Non-pigmented ciliary epithelial cell (primary cell): ENCODE measurements around the gene PHACTR3.

Experiments used
- DNase-seq: peaks from one replicate; pipeline ENCODE4 v3.0.0-alpha.2; 2010; ENCODE audit warnings: low read depth

PHACTR3 gene

DNA sequence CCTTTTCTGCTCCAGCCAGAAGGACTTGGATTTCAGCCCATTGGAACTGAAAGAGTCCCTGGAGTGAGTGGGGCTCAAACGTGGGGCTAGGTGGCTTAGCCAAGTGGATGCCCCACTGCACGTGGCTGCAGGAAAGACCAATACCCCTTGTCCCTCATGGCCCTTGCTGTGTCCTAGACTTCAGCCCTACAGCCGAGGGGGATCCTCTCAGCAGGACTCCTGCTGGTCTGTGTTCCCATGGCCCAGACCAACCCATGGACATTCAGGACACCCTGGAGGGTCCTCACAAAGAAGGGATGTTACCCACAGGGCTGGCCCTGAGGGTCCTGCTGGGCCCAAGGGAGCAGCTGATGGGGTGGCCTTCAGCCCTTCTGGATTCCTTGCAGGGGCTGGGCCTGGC is 30.0 kb upstream of the PHACTR3 start:
- DNase-seq: no peak

DNA sequence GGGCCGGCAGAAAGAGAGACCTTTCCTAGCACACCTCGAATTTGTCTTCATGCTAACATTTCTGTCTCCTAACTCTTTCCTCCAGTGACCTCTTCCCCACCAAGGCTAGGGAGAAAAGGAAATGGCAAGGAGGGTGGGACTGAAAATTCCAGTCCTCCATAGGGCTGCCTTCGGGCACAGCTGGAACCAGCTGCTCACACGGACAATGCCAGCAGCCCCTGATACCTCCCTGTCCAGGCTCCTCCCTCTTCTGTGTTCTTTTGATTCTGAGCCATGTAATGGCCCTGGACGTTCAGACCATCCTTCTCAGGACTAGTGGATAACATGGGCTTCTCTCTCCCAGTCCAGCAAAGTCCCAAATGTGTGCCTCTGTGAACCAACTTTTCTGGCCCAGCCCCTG is 29.1 kb upstream of the PHACTR3 start:
- DNase-seq: no peak

DNA sequence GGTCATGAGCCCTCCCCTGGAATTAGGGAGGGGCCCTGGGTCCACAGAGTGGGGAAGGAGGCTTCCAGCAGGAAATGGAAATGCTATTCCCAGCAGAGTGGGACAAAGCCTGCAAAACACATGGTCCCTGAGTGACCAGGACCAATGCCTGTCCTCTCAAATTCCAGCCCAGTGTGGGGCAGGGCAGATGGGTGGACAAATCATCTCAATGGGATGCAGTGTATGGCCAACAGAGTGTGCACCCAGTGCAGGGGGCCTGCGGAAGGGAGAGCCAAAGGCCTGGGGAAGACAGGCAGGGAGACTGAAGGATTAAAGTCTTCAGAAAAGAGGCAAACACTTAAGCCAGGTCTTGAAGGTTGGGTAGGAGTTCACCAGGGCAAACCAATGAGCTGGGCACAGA is 28.7 kb upstream of the PHACTR3 start:
- no peak for DNase-seq

DNA sequence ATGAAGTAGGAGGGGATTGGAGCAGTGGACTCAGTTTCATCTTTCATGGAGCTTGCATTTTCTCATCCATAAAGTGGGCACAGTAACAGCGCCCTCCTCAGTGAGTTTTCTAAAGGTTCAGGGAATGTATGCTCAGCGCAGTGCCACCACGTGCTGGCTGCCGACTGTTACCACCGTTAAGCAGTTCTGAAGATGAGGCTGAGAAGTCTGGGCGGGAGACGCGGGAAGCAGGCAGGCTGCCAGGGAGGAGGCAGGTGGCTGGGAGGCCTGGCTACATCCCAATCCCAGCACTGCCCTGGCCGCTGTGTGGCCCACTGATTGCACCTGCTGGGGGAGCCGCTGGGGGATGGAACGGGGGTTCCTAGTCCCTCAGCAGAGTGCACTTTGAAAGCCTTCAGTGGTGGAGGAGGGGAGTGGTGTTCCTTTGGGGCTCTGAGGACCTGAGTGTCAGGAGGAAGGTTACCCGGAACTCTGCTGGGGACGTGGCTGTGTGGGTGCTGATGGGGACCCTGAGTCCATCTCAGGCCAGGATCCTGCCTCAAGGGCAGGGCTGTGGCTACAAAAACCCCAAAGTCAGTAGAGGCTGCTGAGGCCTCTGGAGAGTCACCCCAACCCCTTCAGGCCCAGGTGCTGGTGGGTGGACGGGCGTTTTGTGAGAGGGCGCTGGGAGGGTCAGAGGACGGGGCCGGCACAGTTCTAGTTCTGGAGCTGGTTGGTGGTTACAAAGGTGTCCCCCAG is 28.0 kb upstream of the PHACTR3 start:
- no peak for DNase-seq

DNA sequence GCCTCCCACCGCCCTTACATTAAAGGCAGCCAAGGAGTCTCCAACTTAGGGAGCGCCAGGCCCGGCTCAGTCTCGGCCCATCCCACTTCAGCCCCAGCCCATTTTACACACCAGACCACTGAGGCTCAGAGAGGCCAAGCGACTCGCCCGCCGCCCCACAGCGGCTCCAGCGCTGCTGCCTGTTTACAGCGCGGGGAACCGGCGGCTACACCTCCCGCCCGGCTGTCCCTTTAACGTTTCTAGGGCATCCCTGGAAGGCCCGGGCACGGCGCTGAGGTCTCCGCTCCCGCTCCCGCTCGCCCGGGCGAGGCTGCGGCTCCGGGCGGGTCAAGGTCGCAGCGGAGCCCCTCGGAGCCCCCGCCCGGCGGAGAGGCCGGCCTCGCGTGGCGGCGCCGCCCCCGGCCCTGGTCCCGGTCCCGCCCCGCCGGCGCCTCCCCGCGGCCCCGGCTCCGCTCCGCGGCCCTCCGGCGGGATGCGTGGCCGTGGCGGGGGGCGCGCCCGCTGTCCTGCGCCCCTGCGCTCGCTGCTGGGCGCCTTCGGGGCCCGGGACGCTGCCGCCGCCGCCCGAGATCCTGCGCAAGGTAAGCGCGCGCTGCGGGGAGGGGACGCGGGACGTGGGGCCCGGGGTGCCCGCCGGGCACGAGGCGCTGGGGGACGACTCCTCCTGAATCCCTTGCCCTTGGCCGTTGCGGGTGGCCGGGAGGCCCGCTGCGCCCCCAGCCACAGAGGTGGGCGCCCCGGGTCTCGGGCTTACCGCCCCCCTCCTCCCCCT is 27.1 kb upstream of the PHACTR3 start:
- DNase-seq: no peak

DNA sequence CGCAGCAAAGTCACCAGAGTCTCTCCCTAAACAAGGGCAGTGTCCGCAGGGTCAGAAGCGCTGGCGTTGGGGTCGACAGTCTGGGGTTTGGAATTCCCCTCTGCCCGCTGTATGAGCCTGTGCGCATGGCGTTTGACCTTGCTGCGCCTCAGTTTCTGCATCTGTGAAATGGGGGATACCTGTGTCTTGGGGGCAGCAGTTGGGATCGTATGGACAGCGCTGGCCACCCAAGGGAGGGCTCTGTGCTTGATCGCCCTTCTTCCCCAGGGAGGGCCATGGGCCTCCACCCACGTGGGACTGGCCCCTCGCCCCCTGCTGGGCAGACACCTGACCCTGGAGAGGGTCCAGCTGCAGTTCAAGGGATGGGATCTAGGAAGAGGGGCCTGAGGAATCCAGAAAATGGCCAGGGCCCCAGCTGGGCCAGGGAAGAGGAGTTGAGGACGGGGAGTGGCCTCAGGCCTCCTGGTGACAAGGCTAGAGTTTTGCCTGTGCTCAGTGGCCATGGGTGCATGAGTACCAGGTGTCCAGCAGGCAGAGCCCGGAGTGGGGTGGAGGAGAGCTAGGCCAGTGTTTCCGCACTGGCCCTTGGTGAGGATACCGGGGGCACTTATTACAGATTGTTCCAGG is 26.4 kb upstream of the PHACTR3 start:
- no peak for DNase-seq

DNA sequence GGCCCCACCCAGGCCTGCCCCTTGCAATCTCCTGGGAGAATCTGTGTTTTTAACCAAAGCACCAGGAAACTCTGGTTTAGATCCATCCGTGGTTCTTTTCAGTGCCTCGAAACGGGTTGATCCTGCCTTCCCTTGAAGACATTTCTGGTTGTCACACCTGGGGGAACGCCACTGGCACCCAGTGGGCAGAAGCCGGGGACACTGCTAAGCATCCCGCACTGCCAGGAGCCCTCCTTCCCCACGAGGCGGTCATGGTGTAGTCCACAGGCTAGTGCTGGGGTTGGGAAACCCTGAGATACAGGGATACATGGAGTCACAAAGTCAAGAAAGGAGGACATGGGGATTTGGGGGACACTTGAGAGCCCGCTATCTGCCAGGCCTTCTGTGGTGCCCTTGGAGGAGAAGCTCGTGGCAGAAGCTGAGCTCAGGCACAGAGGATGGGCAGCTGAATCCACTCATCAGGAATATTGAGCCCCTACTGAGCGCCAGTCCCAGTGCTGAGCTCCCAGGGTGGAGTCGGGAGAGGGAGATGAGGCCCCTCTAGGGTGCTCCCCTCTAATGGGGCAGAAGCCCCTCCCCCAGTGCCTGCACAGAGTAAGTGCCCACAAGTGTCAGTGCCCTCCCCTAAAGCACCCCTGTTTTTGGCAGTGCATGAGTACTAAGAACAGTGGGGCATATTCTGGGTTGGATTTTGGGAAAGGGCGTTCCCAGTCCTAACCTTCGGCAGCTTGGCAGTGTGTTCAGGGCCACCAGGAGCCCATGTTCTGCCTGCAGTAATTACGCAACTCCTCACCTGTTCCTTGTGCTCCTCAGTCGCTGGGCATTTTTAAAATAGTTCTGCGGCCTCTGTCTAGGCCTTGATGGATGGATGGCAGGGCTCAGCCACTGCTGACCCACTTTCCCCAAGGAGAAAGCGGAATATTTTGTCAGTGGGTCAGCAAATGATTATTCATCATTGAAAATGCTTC is 25.6 kb upstream of the PHACTR3 start:
- no peak for DNase-seq

DNA sequence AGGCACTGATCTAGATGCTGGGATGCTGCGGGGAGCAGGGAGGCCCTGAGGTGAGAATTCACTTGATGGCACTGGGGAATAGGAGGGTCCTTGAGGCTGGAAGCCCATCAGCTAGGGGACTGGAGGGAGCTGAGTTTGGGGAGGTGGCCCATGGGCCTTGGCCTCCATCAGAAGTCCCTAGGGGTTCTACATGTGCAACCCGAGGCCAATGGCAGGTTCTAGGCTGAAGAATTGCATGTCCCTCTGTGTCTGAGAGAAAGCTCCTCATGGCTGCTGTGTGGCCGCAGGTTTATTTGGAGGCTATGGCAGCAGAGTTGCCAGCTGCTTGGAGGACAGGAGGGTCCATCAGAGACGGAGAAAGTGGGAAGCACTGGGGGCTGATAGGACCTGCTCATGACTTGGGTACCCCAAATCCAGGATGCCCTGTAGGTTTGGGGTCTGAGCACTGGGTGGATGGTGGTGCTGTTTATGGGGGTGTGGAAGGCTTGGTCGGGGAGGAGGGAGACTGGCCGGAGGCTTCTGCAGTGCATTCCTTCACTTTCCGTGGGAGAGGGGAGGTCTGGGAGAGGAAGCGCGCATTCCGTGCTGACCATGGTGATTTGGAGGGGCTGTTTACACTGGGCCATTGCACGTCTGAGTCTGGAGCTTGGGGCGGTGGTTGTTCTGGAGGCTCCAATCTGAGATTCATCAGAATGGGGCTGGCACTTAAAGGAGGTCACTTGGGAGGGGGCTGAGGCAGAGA is 24.8 kb upstream of the PHACTR3 start:
- no peak for DNase-seq

DNA sequence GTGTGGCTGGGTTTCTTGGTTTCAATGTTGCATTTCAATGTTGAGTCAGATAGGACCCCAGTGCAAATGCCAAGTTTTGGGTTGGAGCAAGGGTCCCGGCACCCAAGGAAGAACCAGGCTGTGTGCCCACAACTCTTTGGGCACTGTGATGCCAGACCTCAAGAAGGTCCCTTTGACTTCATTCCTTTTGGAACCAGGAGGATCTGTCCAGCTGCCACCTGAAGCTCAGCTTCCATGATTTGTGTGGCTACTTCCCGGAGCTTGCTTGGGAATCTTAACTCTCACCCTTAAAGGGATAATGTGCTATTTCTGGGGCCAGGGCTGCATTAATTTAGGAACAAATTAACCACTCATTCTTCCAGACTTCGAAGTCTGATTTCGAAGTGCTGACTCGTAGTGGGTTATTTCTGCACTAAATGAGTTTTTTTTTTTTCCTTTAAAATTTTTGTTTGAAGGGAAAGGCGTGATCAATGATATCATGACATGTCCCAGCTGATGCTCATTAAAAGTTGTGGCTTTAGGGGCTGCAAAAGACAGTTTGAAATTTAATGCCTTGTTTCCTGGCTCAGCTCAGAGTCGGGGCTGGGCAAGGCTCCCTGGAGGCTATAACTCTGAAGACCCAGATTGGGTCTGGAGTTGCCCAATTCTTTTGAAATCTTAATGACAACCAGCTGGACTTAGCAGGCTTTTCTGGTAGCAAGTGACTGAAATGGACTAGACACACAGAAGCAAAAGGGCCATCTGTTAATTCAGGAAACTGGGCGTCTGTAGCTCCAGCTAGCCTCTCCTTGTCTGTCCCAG is 24.0 kb upstream of the PHACTR3 start:
- no peak for DNase-seq

DNA sequence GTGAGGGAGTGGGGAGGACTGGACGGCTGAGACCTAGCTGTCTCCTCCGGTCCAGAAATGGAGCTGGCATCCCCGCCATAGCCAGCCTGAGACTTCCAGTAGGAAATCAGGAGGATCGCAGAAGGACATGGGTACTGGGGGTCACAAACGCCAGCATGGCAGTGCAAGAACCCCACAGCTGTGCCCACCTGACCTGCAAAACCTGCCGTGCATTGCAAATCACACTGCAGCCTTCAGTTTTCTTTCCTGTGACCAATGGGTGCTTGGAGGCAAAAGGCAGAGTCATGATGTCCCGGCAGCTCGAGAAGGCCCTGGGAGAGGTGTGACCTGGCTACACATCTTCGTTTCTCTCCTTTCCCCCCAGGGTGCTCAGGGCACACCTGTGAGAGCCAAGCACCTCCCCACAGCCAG is 23.3 kb upstream of the PHACTR3 start:
- no peak for DNase-seq

DNA sequence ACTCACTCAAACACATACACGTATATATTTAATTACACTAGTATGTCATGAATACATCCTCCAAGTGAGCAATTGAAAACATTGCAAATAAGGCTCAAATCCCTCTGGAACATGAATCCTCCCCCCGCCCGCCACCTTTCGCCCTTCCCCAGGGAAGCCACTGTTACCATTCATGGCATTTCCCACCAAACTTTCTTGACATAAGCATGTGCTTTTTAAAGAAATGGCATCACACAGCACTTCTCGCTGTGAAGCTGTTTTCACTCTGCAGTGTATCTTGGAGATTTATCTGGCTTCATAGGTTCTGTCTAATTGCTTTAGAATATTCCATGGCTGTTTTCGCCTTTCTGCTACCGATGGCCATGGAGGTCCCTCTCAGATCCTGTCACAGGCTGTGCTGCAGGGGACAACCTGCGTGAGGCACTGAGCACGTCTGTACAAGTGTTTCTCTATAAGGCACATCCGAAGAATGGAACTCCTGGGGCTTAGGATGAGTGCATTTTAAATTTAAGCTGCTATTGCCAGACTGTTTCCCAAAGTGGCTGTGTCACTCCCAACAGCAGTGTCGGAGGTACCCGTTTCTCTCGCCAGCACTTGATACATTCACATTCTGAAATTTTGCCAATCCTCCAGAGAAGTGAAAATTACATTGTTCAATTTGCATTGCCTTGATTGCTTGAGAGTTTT is 22.2 kb upstream of the PHACTR3 start:
- no peak for DNase-seq

DNA sequence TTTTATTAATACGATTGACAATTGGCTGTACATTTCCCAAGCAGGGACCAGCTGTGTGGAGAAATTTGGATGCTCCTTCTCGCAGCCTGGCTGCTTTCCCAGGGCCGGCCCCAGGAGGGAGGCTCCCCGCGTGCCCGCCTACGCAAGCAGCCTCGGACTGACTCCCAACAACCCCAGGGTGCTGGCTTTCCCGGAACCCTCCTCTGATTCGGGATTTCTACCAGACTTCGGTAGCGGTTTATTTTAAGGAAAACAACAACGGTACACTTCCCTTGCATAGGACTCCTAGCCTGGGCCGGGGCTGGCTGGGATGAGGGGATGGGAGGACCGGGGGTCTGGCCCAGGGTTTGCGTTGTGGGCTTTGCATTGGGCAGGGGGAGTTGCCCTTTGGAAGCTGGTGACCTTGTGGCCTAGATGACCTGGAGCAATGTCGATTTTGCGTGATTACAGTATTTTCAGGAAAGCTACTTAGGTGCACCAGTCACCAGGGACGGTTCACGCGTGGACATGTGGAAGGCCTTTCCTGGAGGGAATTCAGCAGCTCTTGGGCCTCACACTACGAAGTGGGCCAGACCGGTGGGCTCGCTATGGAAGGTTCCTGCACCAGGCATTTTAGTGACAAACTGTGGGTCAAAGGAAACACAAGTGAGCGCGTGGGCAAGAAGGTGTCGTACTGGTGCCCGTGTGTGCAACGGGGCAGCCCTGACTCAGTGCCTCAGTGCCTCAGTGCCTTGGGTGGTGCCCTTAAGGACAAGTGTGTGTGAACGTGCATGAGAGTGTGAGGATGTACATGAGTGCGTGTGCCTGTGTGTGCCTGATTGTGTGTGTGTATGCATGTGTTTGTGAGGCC is 20.7 kb upstream of the PHACTR3 start:
- DNase-seq: no peak

DNA sequence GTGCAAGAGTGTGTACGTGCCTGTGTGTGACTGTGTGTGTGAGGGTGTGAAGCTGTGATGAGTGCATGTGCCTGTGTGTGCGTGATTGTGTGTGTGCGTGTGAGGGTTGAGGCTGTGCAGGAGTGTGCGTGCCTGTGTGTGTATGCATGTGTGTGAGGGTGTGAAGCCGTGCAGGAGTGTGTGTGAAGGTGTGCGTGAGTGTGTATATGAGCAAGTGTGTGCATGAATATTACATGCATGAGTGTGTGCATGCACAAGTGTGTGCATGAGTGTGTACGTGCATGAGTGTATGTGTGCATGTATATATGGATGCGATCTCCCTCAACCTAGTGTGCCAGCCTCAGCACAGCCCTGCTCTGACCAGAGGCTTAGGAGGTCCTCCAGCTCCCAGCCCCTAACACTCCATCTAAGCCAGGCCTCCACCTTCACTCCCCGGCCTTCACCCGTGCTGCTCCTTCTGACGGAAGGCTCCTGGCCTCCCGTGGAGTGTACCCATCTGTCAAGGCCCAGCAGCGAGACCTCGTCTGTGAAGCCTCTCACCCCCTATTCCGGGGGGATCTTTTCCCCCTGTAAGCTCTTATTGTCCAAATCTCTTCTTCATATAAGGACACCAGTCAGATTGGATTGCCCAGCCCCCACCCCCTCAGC is 19.9 kb upstream of the PHACTR3 start:
- no peak for DNase-seq

DNA sequence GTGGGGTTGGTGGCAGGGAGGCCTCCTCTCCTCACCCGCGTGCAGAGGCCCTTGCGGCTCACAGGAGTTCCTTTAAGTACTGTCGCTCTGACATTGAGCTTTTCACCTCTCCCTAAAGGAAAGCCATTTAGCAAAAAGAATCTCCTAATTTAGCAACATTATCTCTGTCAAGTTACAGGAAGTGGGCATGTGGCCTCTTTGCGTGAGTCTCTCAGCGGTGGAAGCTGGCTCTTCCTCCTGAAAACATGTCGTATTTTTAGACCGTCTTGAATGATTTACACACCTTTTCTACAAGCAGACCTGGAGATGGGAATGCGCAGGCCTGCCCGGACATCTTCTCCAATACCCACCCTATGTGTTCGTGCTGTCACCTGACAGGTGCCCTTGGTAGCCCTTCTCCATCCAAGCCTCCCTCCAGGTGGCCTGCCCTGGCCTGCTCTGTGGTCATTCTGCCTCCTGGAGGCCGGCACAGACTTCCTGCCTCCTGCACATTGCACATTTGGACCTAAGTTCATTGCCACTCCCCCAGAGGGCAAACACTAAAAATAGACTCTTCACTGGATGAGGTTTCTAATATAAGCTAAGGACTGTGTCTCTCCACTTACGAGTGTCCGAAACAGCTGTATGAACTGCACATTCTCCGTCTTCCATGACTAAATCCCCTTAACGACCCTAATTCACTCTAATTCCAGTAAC is 18.5 kb upstream of the PHACTR3 start:
- DNase-seq: no peak

DNA sequence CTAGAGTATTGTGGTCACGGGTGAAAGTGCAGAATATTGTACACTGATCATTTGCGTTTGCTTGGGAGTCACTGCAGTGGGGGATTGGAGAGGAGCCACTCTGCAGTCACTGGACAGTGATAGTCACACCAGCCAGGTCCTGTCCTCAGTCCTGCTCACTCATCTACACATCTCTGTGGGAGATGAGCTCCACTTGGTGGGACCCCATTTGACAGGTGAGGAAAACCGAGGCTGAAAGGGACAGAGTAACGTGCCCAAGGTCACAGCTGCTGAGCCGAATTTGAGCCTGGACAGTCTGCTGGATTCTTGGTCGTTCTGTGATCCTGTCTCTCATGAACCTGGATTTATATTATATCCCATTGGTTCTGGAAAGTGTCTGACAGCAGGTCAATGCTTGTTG is 17.7 kb upstream of the PHACTR3 start:
- no peak for DNase-seq

DNA sequence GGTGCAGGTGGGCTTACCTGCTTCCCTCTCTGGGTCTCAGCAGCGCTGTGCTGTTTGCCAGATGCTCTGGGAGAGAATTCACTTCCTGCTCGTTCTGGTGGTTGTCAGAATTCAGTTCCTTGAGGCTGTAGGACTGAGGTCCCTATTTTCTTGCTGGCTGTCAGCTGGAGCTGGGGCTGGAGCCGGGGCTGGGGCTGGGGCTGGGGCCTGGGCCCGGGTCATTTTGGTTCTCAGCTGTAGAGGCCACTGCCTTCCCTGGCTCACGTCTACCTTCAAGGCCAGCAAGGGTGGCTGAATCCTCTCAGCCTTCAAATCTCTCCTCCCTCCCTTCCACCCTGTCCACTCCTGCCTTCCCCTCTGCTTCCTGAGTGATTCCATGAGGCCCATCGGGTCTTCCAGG is 16.8 kb upstream of the PHACTR3 start:
- DNase-seq: no peak

DNA sequence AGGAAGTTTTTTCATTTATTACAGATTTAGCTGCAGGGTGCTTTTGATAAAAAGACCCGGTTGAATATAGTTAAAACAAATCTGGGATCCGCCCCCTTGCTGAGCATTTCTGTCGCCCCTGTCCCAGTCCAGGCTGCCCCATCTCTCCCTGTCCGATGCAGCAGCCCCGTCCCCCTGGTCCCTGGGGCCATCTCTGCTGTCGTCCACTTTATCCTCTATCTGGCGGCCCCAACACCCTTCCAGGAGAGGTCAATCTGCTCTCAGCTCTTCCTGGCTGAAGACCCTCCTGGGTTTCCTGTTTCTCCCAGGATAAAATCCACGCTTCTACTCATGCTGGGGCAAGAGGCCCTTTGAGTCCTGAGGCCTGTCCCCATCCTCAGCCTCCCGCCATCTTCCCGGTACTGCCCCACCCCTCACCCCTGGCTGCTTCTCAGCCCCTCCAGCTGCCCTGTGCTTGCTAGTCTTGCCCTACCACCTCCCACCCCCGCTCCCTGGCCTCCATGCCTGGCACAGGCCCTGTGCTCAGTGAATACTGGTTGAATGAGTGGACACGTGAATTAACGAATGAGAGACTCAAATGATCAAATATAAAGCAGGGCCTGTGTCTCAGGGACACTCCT is 16.0 kb upstream of the PHACTR3 start:
- no peak for DNase-seq
